GM18498 (cell line): ENCODE results near the gene MAVS.
A peak's percentile ranks its signal among the peaks of the same experiment; 100 is the strongest.

ENCODE experiments used
- ATAC-seq: cut with Tn5 transposase; IDR thresholded peaks from one replicate; pipeline ENCODE4 v1.9.1; 2021; ENCODE audit warnings: mild to moderate bottlenecking, moderate library complexity; ENCODE audit not compliant: unreplicated experiment

Gene MAVS

DNA sequence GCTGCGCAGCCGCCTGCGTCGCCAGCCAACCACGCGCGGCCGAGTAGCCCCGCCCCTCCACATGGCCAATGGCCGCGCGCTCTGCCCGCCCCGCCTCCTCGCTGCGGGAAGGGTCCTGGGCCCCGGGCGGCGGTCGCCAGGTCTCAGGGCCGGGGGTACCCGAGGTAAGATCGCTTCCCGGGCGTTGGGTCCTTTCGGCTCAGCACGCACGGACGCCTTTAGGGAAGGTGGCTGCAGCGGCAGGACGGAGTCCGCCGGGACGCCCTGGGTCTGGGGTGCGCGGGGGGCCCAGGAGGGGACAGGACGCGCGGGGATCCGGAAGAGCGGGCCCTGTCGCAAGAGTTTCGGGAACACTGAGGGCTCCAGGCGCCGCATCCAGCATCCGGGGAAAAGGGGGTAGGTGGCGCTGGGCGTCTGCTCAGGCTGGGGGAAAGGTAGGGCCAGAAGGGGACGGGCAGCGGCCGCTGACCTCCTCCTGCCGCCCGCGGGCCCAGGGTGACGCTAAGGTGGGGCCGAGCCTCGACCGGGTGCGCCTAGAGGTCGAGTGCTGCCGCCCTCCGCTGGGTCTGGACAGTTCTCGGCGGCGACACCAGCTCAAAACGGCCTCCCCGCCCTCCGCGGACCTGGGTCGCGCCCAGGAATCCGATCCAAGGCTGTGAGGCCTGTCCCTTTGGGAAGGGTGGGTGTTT lies at the start of gene MAVS:
MAVS (plus strand) TSS at position 95 of the 689 bp plus-strand sequence. CDS start 7,791 bp downstream, outside the sequence.
- ATAC-seq, result peak; percentile 90

DNA sequence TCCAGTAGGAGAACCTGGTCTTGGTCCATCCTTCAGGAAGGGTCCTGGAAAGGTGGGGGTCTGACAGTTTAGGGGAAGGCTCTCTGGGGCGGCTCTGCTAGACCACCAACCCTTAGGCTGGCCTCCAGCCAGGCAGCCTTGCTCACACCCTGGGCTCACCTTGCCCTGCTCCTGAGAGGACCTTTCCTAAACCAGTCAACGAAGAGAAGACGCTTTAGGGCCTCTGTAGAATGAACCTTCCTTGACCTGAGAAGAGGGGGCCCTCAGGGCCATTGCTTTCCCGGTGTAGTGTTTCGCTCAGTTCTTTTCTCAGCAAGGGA lies 49.4 kb upstream of the MAVS start:
- no peak for ATAC-seq

- ATAC-seq, result no peak
Observed at GRCh38 chr20:3797592-3798372, 48.9 kb upstream of the MAVS start.

- no peak for ATAC-seq
Observed at GRCh38 chr20:3798373-3798768, 48.3 kb upstream of the MAVS start.

- ATAC-seq, result no peak
Observed at GRCh38 chr20:3798908-3799248, 47.8 kb upstream of the MAVS start.

DNA sequence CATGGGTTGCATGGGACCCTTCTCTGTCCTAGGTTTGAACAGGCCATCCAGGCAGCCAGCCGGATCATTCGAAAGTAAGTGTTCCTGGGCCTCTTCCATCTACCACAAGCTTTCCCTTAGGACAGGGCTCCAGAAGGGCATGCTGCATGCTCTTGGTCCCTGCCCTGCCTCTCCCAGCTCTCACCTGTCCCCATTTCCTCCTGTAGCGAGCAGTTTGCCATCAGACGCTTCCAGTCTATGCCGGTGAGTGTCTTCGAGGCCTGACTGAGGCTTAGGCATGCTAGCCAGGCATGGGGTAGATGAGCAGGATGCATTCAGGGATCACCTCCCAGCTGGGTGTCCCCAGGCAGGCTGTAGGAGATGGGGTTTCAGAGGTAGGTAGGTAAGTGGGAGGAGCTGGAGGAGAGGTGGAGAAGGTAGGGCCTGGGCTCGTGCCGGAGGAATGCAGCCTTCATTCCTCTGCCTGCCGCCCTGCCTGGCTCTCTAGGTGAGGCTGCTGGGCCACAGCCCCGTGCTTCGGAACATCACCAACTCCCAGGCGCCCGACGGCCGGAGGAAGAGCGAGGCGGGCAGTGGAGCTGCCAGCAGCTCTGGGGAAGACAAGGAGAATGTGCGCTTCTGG lies 46.3 kb upstream of the MAVS start:
- no peak for ATAC-seq

- no peak for ATAC-seq
Observed at GRCh38 chr20:3800878-3801260, 45.8 kb upstream of the MAVS start.

DNA sequence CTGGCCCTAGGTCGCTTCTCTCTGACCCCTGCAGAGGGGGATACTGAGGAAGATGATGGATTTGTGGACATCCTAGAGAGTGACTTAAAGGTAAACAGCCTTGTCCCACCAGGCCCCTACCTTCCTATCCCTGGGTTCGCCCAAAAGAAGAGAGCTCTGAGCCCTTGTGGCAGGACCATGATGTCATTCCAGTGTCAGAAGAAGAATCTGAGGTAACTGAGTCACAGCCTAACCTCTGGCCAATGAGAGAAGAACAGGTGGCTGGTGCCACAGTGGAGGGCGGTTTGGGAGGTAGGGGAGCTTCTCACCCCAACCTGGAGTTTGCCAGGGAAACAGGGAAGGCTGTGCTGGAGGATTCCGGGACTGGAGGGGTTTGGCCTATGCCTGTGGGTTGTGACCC lies 45.3 kb upstream of the MAVS start:
- ATAC-seq, result no peak

DNA sequence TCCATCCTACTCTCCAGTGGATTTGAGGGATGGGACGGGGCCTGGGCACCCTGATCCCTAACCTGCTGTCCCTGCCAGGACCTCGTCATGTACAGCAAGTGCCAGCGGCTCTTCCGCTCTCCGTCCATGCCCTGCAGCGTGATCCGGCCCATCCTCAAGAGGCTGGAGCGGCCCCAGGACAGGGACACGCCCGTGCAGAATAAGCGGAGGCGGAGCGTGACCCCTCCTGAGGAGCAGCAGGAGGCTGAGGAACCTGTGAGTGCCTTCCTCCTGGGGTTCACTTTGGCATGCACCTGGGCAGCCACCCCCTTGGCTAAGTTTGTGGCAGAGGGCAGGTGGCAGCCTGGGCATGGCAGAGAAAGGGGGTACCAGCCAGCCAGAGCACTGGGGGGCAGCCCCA lies 44.8 kb upstream of the MAVS start:
- no peak for ATAC-seq

DNA sequence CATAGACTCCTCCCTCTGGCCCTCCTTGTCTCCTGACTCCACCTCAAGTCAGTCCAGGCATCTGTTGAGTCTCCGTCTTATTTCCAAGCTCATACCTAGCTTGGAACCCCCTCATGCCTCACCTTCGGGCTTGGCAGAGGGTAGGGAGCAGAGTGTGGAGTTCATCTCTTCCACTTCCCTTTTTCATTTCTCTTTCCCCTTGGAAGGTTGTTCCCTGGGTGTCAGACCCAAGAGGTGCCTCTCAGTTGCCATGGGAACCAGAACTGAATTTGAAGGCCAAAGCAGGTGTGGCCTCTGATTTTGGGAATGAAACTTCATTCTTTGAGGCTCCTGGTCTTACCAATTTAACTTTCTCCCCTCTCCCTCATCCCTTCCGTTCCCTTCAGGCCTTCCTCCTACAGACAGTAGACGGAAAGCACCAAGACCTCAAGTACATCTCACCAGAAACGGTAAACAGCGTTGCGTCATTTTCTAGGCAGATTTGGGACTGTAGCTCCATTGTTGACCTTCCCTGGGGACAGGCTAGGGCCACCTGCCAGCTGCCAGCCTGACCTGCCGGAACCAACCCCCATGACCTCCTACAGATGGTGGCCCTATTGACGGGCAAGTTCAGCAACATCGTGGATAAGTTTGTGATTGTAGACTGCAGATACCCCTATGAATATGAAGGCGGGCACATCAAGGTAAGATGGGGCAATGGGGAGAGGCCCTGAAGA lies 44.0 kb upstream of the MAVS start:
- no peak for ATAC-seq

DNA sequence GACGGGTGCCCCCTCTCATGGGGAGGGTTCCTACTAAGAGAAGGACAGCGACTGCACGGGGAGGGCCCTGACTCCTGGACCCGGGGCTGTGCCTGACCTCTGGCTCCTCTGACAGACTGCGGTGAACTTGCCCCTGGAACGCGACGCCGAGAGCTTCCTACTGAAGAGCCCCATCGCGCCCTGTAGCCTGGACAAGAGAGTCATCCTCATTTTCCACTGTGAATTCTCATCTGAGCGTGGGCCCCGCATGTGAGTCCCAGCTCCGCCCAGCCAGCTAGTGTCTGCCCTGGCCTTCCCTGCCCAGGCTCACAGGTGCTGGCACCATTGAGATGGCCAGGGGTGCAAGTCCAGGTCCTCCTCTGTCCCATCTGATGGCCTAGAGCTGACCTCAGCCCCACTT lies 43.3 kb upstream of the MAVS start:
- no peak for ATAC-seq

- no peak for ATAC-seq
Observed at GRCh38 chr20:3803854-3804253, 42.8 kb upstream of the MAVS start.

DNA sequence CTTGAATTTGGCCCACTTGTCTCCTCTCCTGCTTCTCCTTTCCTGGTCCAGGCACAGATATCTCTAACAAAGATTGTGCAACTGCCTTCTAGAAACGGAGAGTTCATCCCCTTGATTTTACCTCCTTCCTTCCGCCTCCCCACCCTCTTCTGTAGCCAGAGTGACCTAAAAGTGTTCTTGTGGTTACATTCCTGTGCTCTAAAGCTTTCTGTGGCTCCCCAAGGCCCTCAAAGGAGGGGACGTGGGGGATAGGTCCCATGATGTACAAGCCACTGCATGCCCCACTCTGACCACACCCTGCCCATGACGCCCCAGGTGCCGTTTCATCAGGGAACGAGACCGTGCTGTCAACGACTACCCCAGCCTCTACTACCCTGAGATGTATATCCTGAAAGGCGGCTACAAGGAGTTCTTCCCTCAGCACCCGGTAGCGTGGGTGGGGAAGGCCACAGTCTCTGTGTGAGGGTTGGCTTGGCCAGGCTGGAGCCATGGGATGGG lies 42.3 kb upstream of the MAVS start:
- ATAC-seq, result no peak

DNA sequence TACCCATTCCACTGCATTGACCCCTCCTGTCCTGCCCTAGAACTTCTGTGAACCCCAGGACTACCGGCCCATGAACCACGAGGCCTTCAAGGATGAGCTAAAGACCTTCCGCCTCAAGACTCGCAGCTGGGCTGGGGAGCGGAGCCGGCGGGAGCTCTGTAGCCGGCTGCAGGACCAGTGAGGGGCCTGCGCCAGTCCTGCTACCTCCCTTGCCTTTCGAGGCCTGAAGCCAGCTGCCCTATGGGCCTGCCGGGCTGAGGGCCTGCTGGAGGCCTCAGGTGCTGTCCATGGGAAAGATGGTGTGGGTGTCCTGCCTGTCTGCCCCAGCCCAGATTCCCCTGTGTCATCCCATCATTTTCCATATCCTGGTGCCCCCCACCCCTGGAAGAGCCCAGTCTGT lies 41.9 kb upstream of the MAVS start:
- ATAC-seq, result no peak

GRCh38 chr20:3808544-3808943 lies 38.1 kb upstream of the MAVS start:
- no peak for ATAC-seq

DNA sequence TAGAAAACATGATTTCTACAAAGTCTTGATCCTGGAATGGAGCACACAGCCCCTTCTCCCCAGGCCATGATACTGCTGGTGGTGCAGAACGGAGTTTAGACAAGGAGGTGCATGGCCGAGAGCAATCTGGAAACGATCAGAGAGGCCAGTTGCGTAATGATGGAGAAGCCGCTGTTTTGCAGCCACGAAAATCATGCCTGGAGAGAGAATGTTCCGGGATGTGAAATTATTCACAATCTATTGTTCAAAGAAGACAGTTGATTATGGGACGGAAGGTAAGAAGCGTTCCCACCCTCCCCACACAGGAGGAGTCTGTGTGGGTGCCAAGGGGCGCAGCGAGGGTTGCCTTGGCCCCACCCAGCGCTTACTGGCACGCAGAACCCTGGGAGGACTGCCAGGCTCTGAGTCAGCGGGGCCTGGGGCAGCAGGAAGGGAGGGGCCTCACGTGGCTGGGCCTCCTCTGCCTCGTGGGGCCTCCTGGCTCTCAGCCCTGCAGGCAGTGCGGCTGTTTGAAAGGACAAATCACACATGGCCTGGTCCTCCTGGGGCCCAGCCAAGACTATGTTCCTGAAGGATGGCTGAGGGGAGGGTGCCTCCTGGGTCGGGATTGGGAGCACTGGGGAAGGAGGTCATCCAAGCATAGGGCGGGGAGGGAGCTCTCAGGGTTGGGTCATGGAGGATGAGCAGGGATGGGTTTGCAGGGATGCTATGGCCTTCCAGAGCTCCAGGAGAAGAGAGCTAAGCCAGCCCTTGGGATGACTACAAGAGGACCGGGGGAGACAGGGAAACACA lies 35.0 kb upstream of the MAVS start:
- ATAC-seq, result peak; percentile 54

DNA sequence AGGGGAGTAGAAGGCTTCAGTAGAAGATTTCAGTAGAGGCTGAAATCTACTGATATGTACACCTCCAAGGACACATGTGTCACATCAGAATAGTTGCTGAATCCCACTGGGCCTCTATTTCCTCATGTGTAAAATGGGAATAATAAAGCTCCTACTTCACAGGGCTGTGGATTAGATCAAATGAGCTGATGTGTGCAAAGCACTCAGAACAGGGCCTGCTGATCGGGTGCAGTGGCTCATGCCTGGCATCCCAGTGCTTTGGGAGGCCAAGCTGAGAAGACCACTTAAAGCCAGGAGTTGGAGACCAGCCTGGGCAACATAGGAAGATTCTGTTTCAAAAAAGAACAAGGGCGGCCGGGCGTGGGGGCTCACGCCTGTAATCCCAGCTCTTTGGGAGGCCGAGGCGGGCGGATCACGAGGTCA lies 34.4 kb upstream of the MAVS start:
- ATAC-seq, result no peak

GRCh38 chr20:3812975-3813847 lies 33.4 kb upstream of the MAVS start:
- ATAC-seq, result no peak

DNA sequence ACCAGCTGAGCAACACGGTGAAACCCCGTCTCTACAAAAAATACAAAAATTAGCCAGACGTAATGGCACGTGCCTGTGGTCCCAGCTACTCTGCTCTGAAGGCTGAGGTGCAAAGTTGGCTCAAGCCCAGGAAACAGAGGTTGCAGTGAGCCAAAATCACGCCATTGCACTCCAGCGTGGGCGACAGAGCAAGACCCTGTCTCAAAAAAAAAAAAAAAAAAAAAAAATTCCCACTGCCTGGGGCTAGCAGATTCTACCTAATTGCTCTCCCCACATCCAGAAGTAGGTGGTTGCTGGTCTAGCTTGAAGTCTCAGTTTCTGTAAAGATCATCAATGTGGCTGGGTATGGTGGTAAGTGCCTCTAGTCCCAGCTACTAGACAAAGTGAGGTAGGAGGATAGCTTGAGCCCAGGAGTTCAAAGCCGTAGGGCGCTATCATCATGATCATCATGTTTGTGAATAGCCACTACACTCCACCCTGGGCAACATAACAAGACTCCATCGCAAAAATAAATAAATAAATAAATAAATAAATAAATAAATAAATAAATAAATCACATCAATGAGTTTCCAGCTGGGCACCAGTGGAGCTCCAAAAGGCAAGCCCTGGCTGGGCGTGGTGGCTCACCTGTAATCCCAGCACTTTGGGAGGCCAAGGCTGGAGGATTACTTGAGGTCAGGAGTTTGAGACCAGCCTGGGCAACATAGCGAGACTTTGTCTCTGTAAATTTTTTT lies 32.6 kb upstream of the MAVS start:
- ATAC-seq, result no peak
